T-helper 2 cell (primary cell): ENCODE data around the gene KIF5A.

Source experiments
- DNase-seq, 5 experiments: peaks; one replicate each; pipeline versions ENCODE4 v3.0.0 to v3.0.0-alpha.2; 2012 to 2022

The KIF5A gene

DNA sequence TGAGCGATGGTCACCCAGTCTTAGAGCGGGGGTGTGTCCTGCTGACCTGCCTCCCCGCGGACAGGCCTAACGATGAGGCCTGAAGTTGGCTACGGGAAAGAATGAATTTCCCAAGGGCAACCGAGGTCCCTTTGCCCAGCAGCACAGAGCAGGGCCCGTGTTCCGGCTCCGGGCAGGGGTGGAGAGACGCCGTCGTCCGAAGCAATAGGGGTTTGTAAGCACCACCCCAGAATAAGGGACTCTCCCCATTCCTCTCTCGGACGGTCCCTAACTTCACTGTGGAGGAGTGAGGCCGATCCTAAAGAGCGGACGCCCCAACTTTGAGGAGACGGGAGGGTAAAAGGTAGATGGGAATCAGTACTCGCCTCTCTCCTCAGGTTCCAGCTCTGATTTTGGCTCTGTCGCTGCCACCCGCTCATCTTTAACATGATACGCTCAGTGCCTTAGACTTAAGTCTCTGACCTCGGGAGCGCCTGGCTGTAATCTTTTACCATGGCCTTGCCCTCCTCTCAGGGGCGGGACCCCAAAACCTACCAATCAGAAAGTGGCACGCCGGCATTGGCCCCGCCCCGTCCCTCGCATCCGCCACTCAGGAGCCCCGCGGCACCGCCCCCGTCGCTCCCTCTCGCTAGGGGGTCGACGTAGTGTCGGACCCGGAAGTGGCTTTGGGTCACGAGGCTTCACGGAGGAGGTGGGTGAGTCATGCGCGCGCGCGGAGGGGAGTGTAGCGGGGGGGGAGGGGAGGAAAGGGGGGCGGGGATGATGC is 29.6 kb upstream of the KIF5A start, which contains the start of gene DDIT3:
Gene DDIT3 (minus strand): TSS at position 462 of the 766 bp plus-strand sequence. CDS start 3,108 bp downstream, outside the sequence.
- DNase-seq, result peak; percentile 99 to 100 (median 99)

DNA sequence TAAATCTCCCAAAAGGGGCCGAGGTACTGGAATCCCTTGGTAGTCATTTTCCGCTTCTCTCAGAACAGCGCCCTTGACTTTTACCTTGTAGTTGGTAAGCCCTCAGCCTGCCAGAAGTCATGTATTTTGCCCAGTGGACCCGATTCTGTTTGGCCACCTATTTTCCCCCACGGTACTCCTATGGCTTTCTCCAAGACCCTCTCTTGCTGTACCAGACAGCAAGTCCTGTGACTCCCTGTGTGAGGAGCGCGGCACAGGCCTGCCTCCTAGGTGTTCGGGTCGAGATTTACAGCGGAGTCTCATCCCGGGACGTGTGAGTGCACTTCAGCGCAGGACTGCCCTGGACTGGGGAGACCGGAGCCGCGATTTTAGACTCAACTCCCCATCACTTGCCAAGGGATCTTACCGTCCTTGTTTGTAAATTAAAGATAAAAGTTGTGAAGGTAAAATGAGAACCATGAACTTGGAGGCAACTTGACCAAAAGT is 28.3 kb upstream of the KIF5A start:
- DNase-seq, result no peak

GRCh38 chr12:57522011-57522886 is 27.6 kb upstream of the KIF5A start, which contains the start of gene MBD6:
Gene MBD6, plus strand, starts transcription at chr12:57522824. Its CDS starts 1,480 bp downstream, at chr12:57524304.
- peak; percentile 82 to 95 (median 88) for DNase-seq

DNA sequence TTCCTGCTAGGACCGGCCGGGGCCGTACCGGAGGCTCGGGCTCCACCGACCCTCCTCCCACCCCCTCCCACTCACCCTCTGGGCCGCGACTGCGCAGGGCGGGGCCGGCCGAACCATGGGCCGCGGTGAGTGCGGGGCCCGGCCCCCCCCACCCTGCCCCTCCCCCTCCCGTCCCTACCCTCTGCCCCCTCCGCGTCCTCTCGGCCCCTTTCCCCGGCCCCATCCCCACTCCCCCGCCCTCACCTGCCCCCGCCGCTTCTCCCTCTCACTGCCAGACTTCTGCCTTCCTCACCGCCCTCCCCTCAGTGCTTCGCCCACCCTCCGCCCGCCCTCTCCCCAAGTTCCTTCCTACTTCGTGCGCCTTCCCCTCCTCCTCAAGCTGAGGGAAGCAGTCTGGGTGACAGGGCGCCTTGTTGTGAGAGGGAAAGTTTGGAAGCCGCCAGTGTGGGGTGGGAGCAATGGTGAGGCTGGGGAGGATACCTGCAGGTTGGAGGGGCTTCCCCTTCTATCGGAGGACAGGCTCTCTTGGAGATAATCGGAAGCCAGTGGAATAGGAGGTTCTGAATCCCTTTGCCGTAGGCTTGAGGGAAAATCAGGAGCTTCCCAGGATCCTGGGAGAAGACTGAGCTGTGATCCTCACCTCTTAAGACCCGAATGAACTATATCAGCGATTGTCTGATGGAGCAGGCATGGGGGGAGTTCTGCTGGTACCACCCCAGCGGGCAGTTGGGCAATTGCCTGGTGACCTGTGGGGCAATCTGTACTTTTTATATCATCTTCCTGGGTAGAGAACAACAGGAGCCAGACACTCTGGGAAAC is 26.7 kb upstream of the KIF5A start:
- peak in 3 of 5 experiments; percentile 24 to 57 (median 49) for DNase-seq

DNA sequence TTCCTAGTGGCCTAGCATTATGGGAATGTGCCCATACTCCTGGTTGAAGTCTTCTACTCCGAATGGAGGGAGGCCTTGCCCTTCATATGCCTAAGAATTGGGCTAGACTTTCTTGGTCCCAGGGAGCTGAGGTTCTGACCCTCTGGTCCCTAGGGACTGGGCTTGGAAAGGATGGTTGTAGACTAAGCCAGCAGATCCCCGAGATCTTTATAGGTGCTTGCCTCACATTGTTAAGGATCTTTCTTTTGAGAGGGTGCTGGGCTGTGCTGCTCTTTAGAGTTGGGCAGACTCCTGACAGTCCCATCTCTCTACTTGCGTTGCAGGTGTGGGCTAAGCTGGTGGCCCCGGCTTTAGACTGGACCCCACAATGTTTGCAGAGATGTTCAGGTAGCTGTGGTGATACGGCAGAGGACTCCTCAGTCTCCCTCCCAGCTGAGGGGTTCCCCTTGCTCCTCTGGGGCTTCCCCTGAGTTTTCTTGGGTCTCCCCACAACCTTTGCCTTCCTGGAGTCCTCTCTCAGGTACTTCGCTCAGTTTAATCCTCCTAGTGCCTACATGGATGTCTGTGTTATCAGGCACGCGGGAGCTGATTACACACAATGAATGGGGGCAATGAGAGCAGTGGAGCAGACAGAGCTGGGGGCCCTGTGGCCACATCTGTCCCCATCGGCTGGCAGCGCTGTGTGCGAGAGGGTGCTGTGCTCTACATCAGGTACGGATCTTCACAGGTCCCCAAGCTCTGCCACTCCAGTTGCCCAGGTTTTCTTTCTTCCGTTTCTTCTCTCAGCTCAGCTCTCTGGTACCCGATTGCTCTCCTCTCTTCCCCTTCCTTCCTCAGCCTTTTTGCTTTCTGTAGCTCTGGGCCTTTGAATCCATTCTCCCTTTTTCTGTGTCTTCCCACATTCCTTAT is 25.9 kb upstream of the KIF5A start:
- peak in 1 of 5 experiments; percentile 13 for DNase-seq

DNA sequence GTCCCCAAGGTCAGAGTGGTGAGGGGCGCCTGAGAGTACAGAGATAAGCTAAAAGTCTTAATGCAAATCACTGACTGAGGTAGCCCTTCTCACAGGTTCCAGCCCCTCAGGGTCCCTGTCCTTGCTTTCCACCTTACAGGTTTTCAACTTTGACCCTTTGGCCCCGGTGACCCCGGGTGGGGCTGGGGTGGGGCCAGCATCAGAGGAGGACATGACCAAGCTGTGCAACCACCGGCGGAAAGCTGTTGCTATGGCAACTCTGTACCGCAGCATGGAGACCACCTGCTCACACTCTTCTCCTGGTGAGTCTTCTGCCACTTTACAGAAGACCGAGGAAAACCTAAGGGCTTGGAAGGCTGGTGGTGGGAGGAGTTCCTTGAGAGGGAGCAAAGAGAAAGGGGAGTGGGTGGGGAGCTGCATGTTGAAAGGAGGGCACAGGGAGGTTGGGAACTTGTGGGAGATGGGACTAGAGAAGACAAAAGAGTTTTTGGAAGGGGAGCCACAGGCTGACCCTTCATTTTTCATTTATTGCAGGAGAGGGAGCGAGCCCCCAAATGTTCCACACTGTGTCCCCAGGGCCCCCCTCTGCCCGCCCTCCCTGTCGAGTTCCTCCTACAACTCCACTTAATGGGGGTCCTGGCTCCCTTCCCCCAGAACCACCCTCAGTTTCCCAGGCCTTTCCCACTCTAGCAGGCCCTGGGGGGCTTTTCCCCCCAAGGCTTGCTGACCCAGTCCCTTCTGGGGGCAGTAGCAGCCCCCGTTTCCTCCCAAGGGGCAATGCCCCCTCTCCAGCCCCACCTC is 24.8 kb upstream of the KIF5A start:
- DNase-seq, result no peak

DNA sequence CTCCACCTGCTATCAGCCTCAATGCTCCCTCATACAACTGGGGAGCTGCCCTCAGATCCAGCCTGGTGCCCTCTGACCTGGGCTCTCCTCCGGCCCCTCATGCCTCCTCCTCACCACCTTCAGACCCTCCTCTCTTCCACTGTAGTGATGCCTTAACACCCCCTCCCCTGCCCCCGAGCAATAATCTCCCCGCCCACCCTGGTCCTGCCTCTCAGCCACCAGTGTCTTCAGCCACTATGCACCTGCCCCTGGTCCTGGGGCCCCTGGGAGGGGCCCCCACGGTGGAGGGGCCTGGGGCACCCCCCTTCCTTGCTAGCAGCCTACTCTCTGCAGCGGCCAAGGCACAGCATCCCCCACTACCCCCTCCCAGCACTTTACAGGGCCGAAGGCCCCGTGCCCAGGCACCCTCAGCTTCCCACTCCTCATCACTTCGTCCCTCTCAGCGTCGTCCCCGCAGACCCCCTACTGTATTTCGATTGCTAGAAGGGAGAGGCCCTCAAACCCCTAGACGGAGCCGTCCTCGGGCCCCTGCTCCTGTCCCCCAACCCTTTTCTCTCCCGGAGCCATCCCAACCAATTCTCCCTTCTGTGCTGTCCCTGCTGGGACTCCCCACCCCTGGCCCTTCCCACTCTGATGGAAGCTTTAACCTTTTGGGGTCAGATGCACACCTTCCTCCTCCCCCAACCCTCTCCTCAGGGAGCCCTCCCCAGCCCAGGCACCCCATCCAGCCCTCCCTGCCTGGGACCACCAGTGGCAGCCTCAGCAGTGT is 24.0 kb upstream of the KIF5A start:
- no peak for DNase-seq

- no peak for DNase-seq
These were observed 23.2 kb upstream of the KIF5A start for GRCh38 chr12:57526477-57527126.

GRCh38 chr12:57527184-57527583 is 22.7 kb upstream of the KIF5A start:
- no peak for DNase-seq

DNA sequence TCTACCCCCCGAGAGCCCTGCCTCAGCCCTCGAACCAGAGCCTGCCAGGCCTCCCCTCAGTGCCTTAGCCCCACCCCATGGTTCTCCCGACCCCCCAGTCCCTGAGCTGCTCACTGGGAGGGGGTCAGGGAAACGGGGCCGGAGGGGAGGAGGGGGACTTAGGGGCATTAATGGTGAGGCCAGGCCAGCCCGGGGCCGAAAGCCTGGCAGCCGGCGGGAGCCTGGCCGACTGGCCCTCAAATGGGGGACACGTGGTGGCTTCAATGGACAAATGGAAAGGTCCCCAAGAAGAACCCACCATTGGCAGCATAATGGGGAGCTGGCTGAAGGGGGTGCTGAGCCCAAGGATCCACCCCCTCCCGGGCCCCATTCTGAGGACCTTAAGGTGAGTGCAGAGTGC is 21.7 kb upstream of the KIF5A start:
- DNase-seq, result no peak

- DNase-seq, result no peak
These were observed 20.9 kb upstream of the KIF5A start for GRCh38 chr12:57528831-57529555.

DNA sequence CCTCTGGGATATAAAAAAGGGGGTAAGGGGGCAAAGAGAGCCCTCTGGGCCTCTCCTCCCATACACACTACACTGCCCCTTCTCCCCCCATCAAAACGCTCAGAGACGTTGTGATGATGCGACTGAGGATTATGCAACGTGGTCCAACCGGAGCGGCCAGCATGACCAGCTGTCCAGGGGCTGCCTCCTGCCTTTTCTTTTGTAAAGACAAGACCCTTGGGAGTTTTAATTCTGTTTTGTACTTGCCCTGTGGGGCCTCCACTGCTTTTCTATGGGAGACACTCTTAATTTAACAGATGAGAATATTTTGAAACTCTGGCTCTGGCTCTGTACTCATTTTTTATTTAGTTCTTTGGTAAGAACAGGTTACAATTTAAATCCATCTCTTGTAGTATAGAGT is 20.0 kb upstream of the KIF5A start:
- DNase-seq, result no peak

DNA sequence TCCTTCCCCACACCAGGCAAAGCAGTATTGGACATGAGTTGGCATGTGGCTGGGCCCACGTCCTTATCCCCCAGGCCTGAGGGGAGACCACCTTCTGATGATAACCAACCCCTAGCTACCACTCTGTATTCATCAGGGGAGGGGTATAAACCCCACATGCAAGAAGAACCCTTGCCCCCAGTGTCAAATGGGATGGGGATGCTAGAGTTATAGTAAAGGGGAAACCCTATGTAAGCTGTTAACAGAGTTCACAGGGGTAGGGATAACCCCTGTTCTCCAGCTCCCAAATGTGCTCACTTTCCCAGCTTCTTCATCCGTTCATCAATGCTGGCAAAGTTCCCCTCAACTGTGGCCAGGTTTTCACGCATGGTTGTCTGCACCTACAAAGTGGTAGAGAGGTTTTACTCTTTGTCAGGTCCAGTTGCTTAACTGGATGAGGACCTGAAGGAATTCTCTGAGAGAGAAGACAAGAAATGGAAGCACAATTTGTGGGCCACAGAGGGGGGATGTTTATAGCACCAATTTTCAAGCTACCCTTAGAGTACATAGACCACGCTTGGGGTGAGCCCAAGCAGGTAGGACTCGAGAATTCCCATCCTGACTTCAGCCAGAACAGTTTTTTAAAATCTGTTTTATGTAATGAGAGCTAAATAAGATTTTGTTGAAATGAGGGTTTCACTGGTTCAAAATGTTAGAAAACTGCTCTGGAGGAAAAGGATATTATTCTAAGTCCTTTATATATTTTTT is 19.3 kb upstream of the KIF5A start:
- no peak for DNase-seq

DNA sequence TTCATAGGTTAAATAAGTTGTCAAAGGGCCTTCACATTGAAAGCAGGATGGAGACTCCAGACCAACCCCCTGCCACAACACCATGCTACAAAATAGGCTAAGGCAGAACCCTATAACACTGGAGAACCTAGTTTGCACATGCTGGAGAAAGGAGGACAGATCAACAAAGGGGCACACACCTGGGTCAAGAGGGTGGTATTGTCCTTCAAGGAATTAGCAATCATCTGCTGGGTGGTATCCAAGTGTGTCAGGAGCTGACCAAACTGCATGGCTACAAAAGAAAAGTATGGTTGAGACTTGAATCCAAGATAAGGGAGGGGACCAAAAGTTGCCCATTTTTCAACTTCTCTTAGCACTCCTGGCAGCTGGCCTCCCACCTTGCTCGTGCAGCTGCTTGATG is 18.0 kb upstream of the KIF5A start:
- DNase-seq, result no peak

GRCh38 chr12:57533108-57533507 is 16.7 kb upstream of the KIF5A start:
- DNase-seq, result no peak

GRCh38 chr12:57534250-57534649 is 15.6 kb upstream of the KIF5A start:
- no peak for DNase-seq

DNA sequence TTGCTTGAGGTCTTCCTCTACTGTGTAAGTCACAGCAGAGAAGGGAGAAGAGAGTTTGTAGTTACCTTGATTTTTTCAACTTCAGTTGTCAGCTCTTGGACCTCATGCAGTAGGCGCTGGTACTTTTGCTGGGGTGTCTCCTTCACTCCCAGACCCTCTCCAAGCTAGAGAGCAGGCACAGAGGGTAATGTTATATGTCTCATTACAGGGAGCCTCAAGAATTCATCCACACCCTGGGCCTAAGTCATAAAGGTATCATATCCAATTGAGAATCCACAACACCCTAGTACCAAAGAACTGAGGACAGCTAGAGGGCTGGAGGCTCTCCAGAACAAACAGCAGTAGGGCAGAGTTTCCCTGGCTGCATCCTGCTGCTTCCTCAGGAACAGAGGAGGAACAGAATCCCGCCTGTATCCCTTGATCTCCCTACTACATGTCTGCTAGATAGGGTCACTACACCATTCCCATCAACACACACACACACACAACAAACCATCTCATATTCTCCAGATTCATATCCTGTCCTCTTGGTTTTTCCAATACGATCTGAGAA is 14.8 kb upstream of the KIF5A start:
- DNase-seq, result no peak
